AG09309 (cell line): ENCODE data around the gene NRDE2.
"Not testable (repeated sequence)": the region's sequence is repeated elsewhere in the genome, so short reads cannot be mapped to it uniquely, and the experiment has no call there.

Source experiments
- DNase-seq: peaks from one replicate; pipeline ENCODE4 v3.0.0-alpha.2; 2010; ENCODE audit warnings: low read depth
- H3K4me3 ChIP-seq: 2 replicates; pipeline ENCODE4 v1.5.1; 2011; ENCODE audit warnings: mild to moderate bottlenecking, low read depth, low read length, moderate library complexity; ENCODE audit not compliant: control insufficient read depth
- TF ChIP-seq, protein P1 (sequence below): IDR thresholded peaks from 2 replicates; pipeline ENCODE4 v1.5.1; 2011; ENCODE audit warnings: mild to moderate bottlenecking, low read depth, low read length, inconsistent platforms; ENCODE audit not compliant: insufficient read depth, control insufficient read depth; ENCODE audit errors: missing control alignments

Gene NRDE2

GRCh38 chr14:90266441-90267154 is 65.1 kb downstream of the NRDE2 start:
- no peak for DNase-seq
- TF ChIP-seq, protein P1, sequence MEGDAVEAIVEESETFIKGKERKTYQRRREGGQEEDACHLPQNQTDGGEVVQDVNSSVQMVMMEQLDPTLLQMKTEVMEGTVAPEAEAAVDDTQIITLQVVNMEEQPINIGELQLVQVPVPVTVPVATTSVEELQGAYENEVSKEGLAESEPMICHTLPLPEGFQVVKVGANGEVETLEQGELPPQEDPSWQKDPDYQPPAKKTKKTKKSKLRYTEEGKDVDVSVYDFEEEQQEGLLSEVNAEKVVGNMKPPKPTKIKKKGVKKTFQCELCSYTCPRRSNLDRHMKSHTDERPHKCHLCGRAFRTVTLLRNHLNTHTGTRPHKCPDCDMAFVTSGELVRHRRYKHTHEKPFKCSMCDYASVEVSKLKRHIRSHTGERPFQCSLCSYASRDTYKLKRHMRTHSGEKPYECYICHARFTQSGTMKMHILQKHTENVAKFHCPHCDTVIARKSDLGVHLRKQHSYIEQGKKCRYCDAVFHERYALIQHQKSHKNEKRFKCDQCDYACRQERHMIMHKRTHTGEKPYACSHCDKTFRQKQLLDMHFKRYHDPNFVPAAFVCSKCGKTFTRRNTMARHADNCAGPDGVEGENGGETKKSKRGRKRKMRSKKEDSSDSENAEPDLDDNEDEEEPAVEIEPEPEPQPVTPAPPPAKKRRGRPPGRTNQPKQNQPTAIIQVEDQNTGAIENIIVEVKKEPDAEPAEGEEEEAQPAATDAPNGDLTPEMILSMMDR = no peak
- H3K4me3 ChIP-seq = no peak overlapping the region

DNA sequence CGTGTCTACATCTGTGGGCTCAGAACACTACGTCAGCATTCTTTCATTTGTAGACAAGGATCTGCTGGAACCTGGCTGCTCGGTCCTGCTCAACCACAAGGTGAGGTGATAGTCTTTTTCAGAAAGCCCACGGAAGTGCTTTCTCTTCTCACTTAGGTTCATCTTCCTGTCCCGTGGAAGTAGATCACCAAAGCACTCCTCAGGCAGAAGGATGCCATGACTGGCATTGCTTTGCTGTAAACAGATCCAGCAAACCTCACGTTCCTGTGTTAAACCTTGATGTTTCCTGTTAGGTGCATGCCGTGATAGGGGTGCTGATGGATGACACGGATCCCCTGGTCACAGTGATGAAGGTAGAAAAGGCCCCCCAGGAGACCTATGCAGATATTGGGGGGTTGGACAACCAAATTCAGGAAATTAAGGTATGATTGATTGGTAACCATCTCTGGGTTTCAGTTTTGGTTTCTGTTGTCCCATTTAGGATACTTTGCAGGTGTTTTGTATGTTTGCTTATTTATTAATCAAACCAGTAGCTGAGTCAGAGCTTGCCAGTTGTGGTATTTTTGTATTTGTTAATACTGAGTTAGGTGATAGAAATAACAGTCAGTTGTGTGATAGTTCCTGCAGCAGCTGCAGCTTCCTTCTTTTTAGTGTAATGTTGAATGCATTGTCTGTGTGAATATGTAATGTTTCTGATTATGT is 67.8 kb downstream of the NRDE2 start:
- TF ChIP-seq, protein P1 = no peak
- DNase-seq = no peak
- no peak overlapping the region for H3K4me3 ChIP-seq

GRCh38 chr14:90256354-90257131 is 75.2 kb downstream of the NRDE2 start, which contains the start of gene PSMC1:
PSMC1 (plus strand) TSS chr14:90256553; CDS start chr14:90256598, 45 bp downstream.
- TF ChIP-seq, protein P1 = no peak
- peak; percentile 85 for DNase-seq
- H3K4me3 ChIP-seq = peak within 1 kb of the TSS; percentile 97

GRCh38 chr14:90255871-90256270 is 75.9 kb downstream of the NRDE2 start:
- no peak for DNase-seq
- TF ChIP-seq, protein P1 = no peak
- H3K4me3 ChIP-seq = peak overlapping the region; percentile 97; the same call in 1 of the 2 replicates

- no peak for DNase-seq
- no peak overlapping the region for H3K4me3 ChIP-seq
- TF ChIP-seq, protein P1 = no peak
Measured at GRCh38 chr14:90253826-90254225, 77.9 kb downstream of the NRDE2 start.

- peak; percentile 27 for DNase-seq
- no peak overlapping the region for H3K4me3 ChIP-seq
- TF ChIP-seq, protein P1 = no peak
Measured at GRCh38 chr14:90248594-90248993, 83.1 kb downstream of the NRDE2 start.

DNA sequence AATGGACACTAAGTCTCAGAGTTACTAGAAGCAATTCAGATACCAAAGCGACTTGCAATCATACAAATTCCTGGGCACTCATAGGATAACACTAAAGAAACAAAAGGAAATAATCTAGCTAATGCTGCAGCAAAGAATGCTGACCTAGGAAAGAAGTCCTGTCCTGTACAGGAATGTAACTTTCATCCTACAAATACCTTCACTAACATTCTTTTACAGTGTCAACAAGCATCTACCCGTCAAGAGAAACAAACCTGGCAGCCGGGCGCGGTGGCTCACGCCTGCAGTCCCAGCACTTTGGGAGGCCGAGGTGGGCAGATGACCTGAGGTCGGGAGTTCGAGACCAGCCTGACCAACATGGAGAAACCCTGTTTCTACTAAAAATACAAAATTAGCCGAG is 84.3 kb downstream of the NRDE2 start:
- not testable (repeated sequence) for H3K4me3 ChIP-seq, DNase-seq
